Esophagus muscularis mucosa (tissue), 4 donors: Measurements from ENCODE around the gene E2F2. TPM values are rescaled to one million over a fixed set of nuclear protein-coding genes. Genes with fewer than 3 reads are reported as not detected.

Experiments
- DNase-seq: peaks from one replicate; pipeline ENCODE4 v3.0.0-alpha.2; 2017; ENCODE audit errors: extremely low spot score
- H3K27ac ChIP-seq, 4 donors: fragments of 200-600 bp; sonication (generic); replicated peaks in 1 of 4; 1 replicate in 3 of 4; 2 replicates in 1 of 4; pipeline ENCODE4 v1.5.1; 2016 to 2019; ENCODE audit warnings: mild to moderate bottlenecking in 1 of 4
- H3K27me3 ChIP-seq, 4 donors: fragments of 200-600 bp; sonication (generic); one replicate each; pipeline versions ENCODE4 v1.5.1 to v1.6.0; 2016 to 2019
- H3K36me3 ChIP-seq, 4 donors: fragments of 200-600 bp; sonication (generic); one replicate each; pipeline ENCODE4 v1.5.1; 2016 to 2019
- H3K4me1 ChIP-seq, 4 donors: fragments of 200-600 bp; sonication (generic); one replicate each; pipeline ENCODE4 v1.5.1; 2016 to 2019
- H3K4me3 ChIP-seq, 4 donors: fragments of 200-600 bp; sonication (generic); 1 replicate in 2 of 4; 2 replicates in 2 of 4; pipeline ENCODE4 v1.5.1; 2016 to 2019; ENCODE audit warnings: mild to moderate bottlenecking in 4 of 4, moderate library complexity in 1 of 4
- H3K9me3 ChIP-seq, 4 donors: fragments of 200-600 bp; sonication (generic); 1 replicate in 3 of 4; 2 replicates in 1 of 4; pipeline ENCODE4 v1.5.1; 2016 to 2019
- CTCF ChIP-seq, 3 experiments: fragments of 200-600 bp in 2 of 3; fragments of 450-650 bp in 1 of 3; sonication (generic) in 2 of 3; IDR thresholded peaks; one replicate each; pipeline ENCODE4 v1.5.1; 2017 to 2019; ENCODE audit warnings: antibody characterized with exemption in 3 of 3, mild to moderate bottlenecking in 2 of 3, moderate library complexity in 1 of 3
- EP300 ChIP-seq: sonication (generic); formaldehyde crosslinking; IDR thresholded peaks from one replicate; pipeline ENCODE4 v1.6.1; 2017; ENCODE audit warnings: antibody characterized with exemption
- POLR2A ChIP-seq: fragments of 450-650 bp; IDR thresholded peaks from one replicate; pipeline ENCODE4 v1.6.1; 2017; ENCODE audit warnings: antibody characterized with exemption, moderate library complexity, mild to moderate bottlenecking, low read depth
- POLR2AphosphoS5 ChIP-seq, 2 donors: sonication (generic); formaldehyde crosslinking; IDR thresholded peaks; one replicate each; pipeline ENCODE4 v1.6.1; 2017; ENCODE audit warnings: antibody characterized with exemption in 2 of 2
- WGBS: methylation state at CpG from one replicate; pipeline ENCODE4 v1.1.5; 2018; 5-methylcytosine and 5-hydroxymethylcytosine counted together
- intact Hi-C: fragments of 100-400 bp; cut with DNase I; formaldehyde crosslinking; loops from one replicate; pipeline ENCODE4 v1.15.1; 2023
- total RNA-seq, 4 donors: library from RNA; depleted of rRNA; stranded (reverse); fragments of >200 nt; gene quantifications; one replicate each; pipeline versions ENCODE4 v1.1.0 to v1.2.1, GENCODE V29; 2016

E2F2 gene
- total RNA-seq, 4 donors from 2014 or later, result 0.11 to 0.26 (median 0.17) TPM; not detected in 1

GRCh38 chr1:23530087-23530746 lies 816 bp downstream of the E2F2 start:
- no peak for TF ChIP-seq POLR2AphosphoS5 (IDR thresholded peaks at IDR 0.05)
- TF ChIP-seq POLR2A, result no peak
- no peak for TF ChIP-seq EP300
- no peak for TF ChIP-seq CTCF (IDR thresholded peaks at IDR 0.05)
- H3K4me1 ChIP-seq, result peaks cover 18 to 42% (median 32%) of the 10 kb centered on the region in 4 donors
- no peak overlapping the region for H3K27ac ChIP-seq
- peak overlapping the region; percentile 58 to 65 (median 60) for H3K4me3 ChIP-seq
- intact Hi-C loops, result loop anchor here (10.0 kb wide), 1 partner anchor 185 kb away; the partner anchor contains the start of gene HNRNPR
- no peak for DNase-seq
- 30% methylated on average over 2 of the region's 22 CpGs for WGBS
- H3K9me3 ChIP-seq, result no peaks in the 10 kb centered on the region
- H3K27me3 ChIP-seq, result peaks cover 0 to 52% (median 0%) of the 10 kb centered on the region in 4 donors
- no peaks in the 10 kb centered on the region for H3K36me3 ChIP-seq

GRCh38 chr1:23529146-23530086 lies 1.6 kb downstream of the E2F2 start:
- Histone ChIP-seq H3K4me1 (peaks cover 18 to 42% (median 32%) of the 10 kb centered on the region in 4 donors), H3K27me3 (peaks cover 0 to 52% (median 0%) of the 10 kb centered on the region in 4 donors), H3K36me3 (no peaks in the 10 kb centered on the region), H3K27ac (no peak overlapping the region), H3K9me3 (no peaks in the 10 kb centered on the region), H3K4me3 (no peak overlapping the region)
- DNase-seq, result no peak
- TF ChIP-seq CTCF (IDR thresholded peaks at IDR 0.05) (no peak), POLR2A (no peak), POLR2AphosphoS5 (IDR thresholded peaks at IDR 0.05) (no peak), EP300 (no peak)
- 72% methylated on average over 5 of the region's 8 CpGs for WGBS
- intact Hi-C loops, result loop anchor here (10.0 kb wide), 1 partner anchor 185 kb away; the partner anchor contains the start of gene HNRNPR

- WGBS, result 36% methylated on average over 9 of the region's 9 CpGs
- intact Hi-C loops, result no loop called here
- Histone ChIP-seq H3K27ac (no peak overlapping the region), H3K27me3 (peaks cover 0 to 52% (median 0%) of the 10 kb centered on the region in 4 donors), H3K4me3 (no peak overlapping the region), H3K4me1 (peaks cover 18 to 42% (median 32%) of the 10 kb centered on the region in 4 donors), H3K9me3 (no peaks in the 10 kb centered on the region), H3K36me3 (no peaks in the 10 kb centered on the region)
- peak; percentile 94 for DNase-seq
- TF ChIP-seq CTCF (IDR thresholded peaks at IDR 0.05) (no peak), POLR2A (no peak), EP300 (no peak), POLR2AphosphoS5 (IDR thresholded peaks at IDR 0.05) (no peak)
Measured at GRCh38 chr1:23528250-23528978, 2.6 kb downstream of the E2F2 start.

- Histone ChIP-seq H3K4me1 (peaks cover 18 to 42% (median 32%) of the 10 kb centered on the region in 4 donors), H3K4me3 (no peak overlapping the region), H3K36me3 (no peaks in the 10 kb centered on the region), H3K9me3 (no peaks in the 10 kb centered on the region), H3K27ac (no peak overlapping the region), H3K27me3 (peaks cover 0 to 52% (median 0%) of the 10 kb centered on the region in 4 donors)
- WGBS, result 85% methylated on average over 6 of the region's 6 CpGs
- no peak for TF ChIP-seq EP300
- TF ChIP-seq CTCF (IDR thresholded peaks at IDR 0.05), result no peak
- no peak for TF ChIP-seq POLR2A
- TF ChIP-seq POLR2AphosphoS5 (IDR thresholded peaks at IDR 0.05), result no peak
- no peak for DNase-seq
- intact Hi-C loops, result no loop called here
Measured at GRCh38 chr1:23527900-23528249, 3.2 kb downstream of the E2F2 start.
